Muscle layer of colon (tissue), 2 donors: ENCODE results near the gene RUFY4.
"Not testable (repeated sequence)": the region's sequence is repeated elsewhere in the genome, so short reads cannot be mapped to it uniquely, and the experiment has no call there.

Experiments
- H3K27ac ChIP-seq: one replicate; pipeline ENCODE4 v1.7.0; 2013; ENCODE audit warnings: low read depth, mild to moderate bottlenecking, low read length, moderate library complexity
- H3K27me3 ChIP-seq, 2 donors: one replicate each; pipeline ENCODE4 v1.7.0; 2013; ENCODE audit warnings: low read length in 2 of 2, mild to moderate bottlenecking in 2 of 2; ENCODE audit not compliant: insufficient read depth in 2 of 2, control insufficient read depth in 1 of 2
- H3K36me3 ChIP-seq: one replicate; pipeline ENCODE4 v1.7.0; 2013; ENCODE audit warnings: mild to moderate bottlenecking, low read length; ENCODE audit not compliant: insufficient read depth
- H3K4me1 ChIP-seq: one replicate; pipeline ENCODE4 v1.7.0; 2013; ENCODE audit warnings: mild to moderate bottlenecking, low read length; ENCODE audit not compliant: insufficient read depth
- H3K4me3 ChIP-seq, 2 donors: one replicate each; pipeline ENCODE4 v1.7.0; 2013; ENCODE audit warnings: low read length in 2 of 2, low read depth in 1 of 2, mild to moderate bottlenecking in 1 of 2, moderate library complexity in 1 of 2
- H3K9ac ChIP-seq: one replicate; pipeline ENCODE4 v1.7.0; 2013; ENCODE audit warnings: low read length
- H3K9me3 ChIP-seq: one replicate; pipeline ENCODE4 v1.7.0; 2013; ENCODE audit warnings: mild to moderate bottlenecking, low read length
- donor health status: abdominal sarcoma.
- donor health status: Adenocarcinoma of cecum.

The RUFY4 gene

GRCh38 chr2:218033208-218033589, 35.9 kb upstream of the RUFY4 start:
- Histone ChIP-seq H3K27me3 (peaks cover 0 to 8% of the 10 kb centered on the region in 2 donors), H3K4me3 (no peak overlapping the region), H3K27ac (no peak overlapping the region), H3K9ac (no peak overlapping the region), H3K4me1 (peaks cover 7% of the 10 kb centered on the region), H3K9me3 (no peaks in the 10 kb centered on the region), H3K36me3 (no peaks in the 10 kb centered on the region)

GRCh38 chr2:218033590-218034496, 35.2 kb upstream of the RUFY4 start:
- H3K9me3 ChIP-seq: no peaks in the 10 kb centered on the region
- H3K9ac ChIP-seq: no peak overlapping the region
- no peaks in the 10 kb centered on the region for H3K36me3 ChIP-seq
- peaks cover 7% of the 10 kb centered on the region for H3K4me1 ChIP-seq
- H3K4me3 ChIP-seq: no peak overlapping the region
- no peak overlapping the region for H3K27ac ChIP-seq
- peaks cover 0 to 8% of the 10 kb centered on the region in 2 donors for H3K27me3 ChIP-seq

DNA sequence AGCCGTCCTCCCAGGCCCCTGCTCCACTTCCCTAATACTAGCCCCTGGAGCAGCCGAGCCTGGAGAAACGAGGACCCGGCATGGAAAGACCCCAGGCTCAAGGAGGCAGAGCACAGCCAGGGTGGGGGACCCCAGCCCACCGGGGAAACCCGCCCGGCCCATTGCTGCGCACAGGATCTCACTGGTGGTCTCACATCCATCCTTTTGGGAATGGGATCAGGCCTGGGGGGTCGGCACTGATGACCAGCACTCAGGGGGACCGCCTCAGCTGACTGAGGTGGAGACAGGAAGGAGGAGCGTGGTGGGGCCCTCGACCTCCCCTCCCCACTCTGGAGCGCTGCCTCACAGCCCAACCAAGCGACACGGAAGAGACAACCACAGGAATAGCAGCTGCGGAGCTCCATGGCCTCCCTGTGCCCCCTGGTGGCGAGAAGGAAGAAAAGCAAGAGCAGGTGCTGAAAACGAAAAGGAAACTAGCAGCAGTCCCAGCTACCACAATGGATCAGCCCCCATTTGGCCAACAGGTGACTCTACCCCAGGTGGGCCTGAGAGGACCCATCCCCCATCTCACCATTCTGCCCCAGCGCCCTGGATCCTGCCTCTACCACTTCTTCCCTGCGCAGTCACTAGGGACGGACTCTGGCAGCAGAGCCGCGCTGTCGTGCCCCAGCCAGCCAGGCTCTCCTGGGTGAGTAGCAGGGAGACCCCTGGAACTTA, 34.4 kb upstream of the RUFY4 start:
- not testable (repeated sequence) for H3K27ac ChIP-seq, H3K27me3 ChIP-seq, H3K9ac ChIP-seq, H3K36me3 ChIP-seq, H3K4me1 ChIP-seq, H3K9me3 ChIP-seq
- peak overlapping the region in 1 of 2 donors; percentile 25 for H3K4me3 ChIP-seq

GRCh38 chr2:218035463-218036100, 33.5 kb upstream of the RUFY4 start:
- no peak overlapping the region for H3K27ac ChIP-seq
- H3K36me3 ChIP-seq: no peaks in the 10 kb centered on the region
- H3K9ac ChIP-seq: no peak overlapping the region
- H3K4me1 ChIP-seq: peaks cover 7% of the 10 kb centered on the region
- no peaks in the 10 kb centered on the region for H3K9me3 ChIP-seq
- H3K27me3 ChIP-seq: peaks cover 0 to 8% of the 10 kb centered on the region in 2 donors
- H3K4me3 ChIP-seq: no peak overlapping the region

DNA sequence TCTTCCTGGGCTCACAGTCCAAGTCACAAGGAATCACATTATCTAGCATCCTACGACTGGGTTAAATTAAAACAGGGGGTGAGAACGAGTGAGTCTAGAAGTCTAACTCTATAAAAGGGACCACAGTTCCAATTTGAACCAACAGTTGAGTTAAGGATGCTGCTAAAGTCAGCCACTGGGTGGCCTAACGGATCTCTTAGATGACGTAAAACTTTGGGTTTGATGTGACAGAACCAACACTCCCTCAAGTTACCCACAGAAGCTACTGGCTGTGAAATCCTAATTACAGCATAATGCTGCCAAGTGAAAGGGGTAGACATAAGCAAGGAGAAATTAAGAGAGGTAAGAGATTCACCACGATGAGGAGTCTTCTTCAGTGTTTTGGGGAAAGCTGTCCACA, 32.7 kb upstream of the RUFY4 start:
- H3K4me3 ChIP-seq: no peak overlapping the region
- H3K27me3 ChIP-seq: peaks cover 0 to 8% of the 10 kb centered on the region in 2 donors
- H3K36me3 ChIP-seq: no peaks in the 10 kb centered on the region
- H3K27ac ChIP-seq: no peak overlapping the region
- H3K9me3 ChIP-seq: no peaks in the 10 kb centered on the region
- peaks cover 7% of the 10 kb centered on the region for H3K4me1 ChIP-seq
- H3K9ac ChIP-seq: no peak overlapping the region

- Histone ChIP-seq H3K36me3 (no peaks in the 10 kb centered on the region), H3K4me3 (no peak overlapping the region), H3K27ac (no peak overlapping the region), H3K4me1 (peaks cover 3% of the 10 kb centered on the region), H3K27me3 (peaks cover 0 to 4% of the 10 kb centered on the region in 2 donors), H3K9ac (no peak overlapping the region), H3K9me3 (no peaks in the 10 kb centered on the region)
Observed at GRCh38 chr2:218039171-218039570, 29.9 kb upstream of the RUFY4 start.

DNA sequence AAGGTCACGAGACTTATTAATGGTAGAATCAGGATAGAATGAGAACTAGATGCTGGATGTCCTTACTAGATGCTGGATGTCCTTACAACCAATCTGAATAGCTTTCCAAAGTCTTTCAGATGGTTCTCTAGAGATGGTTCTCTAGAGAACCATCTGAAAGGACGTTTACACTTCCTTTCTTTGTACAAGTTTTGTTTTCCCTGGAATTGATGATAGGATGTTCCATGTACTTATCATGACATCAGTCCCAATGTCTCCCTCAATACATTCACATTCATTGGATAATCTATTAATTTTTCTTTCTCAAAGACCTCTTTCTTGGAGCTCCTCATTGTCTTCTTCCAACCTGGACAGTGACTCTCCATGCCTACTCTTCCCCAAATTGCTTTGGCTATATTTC, 28.2 kb upstream of the RUFY4 start:
- H3K9ac ChIP-seq: no peak overlapping the region
- H3K9me3 ChIP-seq: no peaks in the 10 kb centered on the region
- no peaks in the 10 kb centered on the region for H3K36me3 ChIP-seq
- no peaks in the 10 kb centered on the region for H3K4me1 ChIP-seq
- H3K27ac ChIP-seq: no peak overlapping the region
- H3K27me3 ChIP-seq: no peaks in the 10 kb centered on the region
- no peak overlapping the region for H3K4me3 ChIP-seq

DNA sequence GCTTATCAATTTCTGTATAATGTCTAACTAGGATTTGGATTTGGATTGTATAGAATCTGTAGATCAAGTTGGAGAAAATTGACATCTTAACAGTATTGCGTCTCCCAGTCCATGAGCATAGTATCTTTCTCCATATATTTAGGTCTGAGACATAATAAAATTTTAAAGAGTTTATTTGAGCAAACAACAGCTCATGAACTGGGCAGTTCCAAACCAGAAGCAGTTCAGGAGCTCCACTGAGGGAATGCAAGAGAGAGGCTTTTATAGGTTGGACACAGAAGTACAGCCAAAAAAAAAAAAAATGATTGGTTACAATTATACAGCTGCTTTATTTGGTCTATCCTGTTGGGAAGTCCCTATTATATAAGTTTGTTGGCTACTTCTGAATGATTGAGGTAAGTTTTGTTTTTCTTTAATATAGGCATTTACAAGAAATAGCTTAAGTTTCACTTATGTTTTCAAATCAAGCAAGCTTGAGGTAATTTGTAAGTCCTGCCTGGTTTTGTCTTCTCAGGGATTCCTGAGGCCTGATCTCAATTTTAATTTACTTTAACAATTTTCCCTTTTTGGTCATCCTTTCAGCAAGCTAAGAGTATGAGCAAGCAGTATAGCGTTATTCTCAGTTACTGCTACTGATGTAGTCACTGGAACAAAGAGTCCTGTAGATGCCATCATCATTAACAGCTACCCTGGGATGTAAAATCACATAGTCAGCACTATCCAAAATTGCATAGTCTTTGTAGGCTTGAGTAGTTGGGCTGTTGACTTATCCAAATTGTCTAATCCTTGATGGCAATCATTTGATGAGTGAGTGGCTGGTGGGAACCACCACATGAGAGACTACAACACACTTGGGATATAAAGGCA, 27.5 kb upstream of the RUFY4 start:
- Histone ChIP-seq H3K9me3 (no peaks in the 10 kb centered on the region), H3K4me1 (no peaks in the 10 kb centered on the region), H3K27ac (no peak overlapping the region), H3K36me3 (no peaks in the 10 kb centered on the region), H3K4me3 (no peak overlapping the region), H3K9ac (no peak overlapping the region), H3K27me3 (no peaks in the 10 kb centered on the region)

DNA sequence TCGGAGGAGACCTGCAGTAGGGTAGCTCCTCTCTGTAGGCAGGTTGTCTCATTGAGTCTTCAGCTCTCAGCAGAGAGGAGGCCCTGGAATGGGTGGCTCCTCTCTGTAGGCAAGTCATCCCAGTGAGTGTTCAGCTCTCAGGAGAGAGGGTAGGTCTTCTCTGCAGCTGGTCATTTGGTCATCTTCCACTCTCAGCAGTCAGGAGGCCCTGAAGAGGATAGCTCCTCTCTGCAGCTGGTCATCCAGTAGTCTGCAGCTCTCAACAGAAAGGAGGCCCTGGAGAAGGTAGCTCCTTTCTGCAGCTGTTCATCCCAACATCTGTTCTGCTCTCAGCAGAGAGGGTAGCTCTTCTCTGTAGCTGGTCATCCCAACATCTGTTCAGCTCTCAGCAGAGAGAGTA, 26.0 kb upstream of the RUFY4 start:
- Histone ChIP-seq H3K27me3 (no peaks in the 10 kb centered on the region), H3K27ac (no peak overlapping the region), H3K4me1 (no peaks in the 10 kb centered on the region), H3K36me3 (no peaks in the 10 kb centered on the region), H3K4me3 (no peak overlapping the region), H3K9ac (no peak overlapping the region), H3K9me3 (no peaks in the 10 kb centered on the region)

GRCh38 chr2:218043701-218044109, 25.3 kb upstream of the RUFY4 start:
- H3K27ac ChIP-seq: no peak overlapping the region
- H3K4me3 ChIP-seq: no peak overlapping the region
- H3K27me3 ChIP-seq: no peaks in the 10 kb centered on the region
- H3K36me3 ChIP-seq: no peaks in the 10 kb centered on the region
- no peaks in the 10 kb centered on the region for H3K4me1 ChIP-seq
- H3K9me3 ChIP-seq: no peaks in the 10 kb centered on the region
- H3K9ac ChIP-seq: no peak overlapping the region

DNA sequence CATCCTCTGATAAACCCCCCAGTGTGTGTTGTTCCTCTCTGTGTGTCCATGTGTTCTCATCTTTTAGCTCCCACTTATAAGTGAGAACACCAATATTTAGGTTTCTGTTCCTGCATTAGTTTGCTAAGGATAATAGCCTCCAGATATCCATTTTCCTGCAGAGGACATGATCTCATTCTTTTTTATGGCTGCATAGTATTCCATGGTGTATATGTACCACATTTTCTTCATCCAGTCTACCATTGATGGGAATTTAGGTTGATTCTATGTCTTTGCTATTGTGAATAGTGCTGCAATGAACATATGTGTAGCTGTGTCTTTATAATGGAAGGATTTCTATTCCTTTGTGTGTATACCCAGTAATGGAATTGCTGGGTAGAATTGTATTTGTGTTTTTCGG, 24.5 kb upstream of the RUFY4 start:
- not testable (repeated sequence) for H3K9ac ChIP-seq, H3K9me3 ChIP-seq, H3K4me1 ChIP-seq, H3K36me3 ChIP-seq, H3K27me3 ChIP-seq, H3K27ac ChIP-seq, H3K4me3 ChIP-seq
